GM19438 (cell line): Measurements from ENCODE around the gene PMEL.
"Not testable (repeated sequence)": the region's sequence is repeated elsewhere in the genome, so short reads cannot be mapped to it uniquely, and the experiment has no call there.

Source experiments
- ATAC-seq: cut with Tn5 transposase; IDR thresholded peaks from one replicate; pipeline ENCODE4 v1.9.1; 2021; ENCODE audit warnings: low read depth; ENCODE audit not compliant: unreplicated experiment

Gene PMEL

GRCh38 chr12:55984861-55985260, 19.0 kb upstream of the PMEL start:
- no peak for ATAC-seq

GRCh38 chr12:55983232-55983842, 17.5 kb upstream of the PMEL start:
- ATAC-seq = no peak

GRCh38 chr12:55982319-55982936, 16.6 kb upstream of the PMEL start:
- peak; percentile 80 for ATAC-seq

DNA sequence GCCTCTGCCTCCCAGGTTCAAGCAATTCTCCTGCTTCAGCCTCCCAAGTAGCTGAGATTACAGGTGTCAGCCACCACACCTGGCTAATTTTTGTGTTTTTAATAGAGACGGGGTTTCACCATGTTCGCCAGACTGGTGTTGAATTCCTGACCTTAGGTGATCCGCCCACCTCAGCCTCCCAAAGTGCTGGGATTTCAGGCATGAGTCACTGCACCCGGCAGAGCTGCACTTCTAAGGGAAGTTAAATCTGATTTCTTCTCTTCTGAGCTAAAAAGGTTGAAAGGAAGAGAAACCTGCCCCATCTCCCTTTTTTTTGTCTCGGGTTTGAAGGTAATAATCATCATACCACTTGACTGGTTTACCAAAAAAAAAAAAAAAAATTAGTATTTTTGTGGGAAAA, 16.0 kb upstream of the PMEL start:
- not testable (repeated sequence) for ATAC-seq

DNA sequence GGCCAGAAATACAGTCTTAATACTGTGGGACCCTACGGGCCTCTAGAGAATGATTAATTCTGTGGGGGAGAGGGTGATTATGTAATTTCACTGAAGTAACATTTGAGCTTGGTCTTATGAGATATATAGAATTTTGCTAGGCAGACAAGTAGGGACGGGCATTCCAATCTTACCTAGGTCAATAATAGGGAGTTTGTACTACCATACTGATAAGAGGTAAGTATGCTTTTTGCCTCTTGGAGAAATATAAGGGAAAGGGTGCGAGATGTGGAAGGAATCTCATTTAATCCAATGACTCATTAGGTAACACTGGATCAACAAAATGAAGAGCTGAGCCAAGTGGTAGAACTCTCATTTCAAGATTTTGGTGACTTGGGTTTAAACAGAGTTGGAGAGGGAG, 13.2 kb upstream of the PMEL start:
- no peak for ATAC-seq

DNA sequence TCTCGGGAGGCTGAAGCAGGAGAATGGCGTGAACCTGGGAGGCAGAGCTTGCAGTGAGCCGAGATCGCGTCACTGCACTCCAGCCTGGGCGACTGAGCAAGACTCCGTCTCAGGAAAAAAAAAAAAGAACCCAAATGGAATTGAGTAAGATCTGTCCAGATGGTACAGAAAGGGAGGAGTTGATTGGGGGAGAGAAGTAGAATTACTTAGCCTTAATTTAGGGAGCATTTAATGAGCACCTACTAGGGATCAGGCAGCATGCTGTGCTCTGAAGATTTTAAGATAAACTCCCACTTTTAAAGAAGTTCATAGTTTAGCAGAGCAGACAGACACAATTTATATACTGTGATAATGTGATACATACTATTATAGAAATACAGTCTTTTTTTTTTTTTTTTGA, 12.6 kb upstream of the PMEL start:
- ATAC-seq = no peak

- ATAC-seq = peak; percentile 10
These were observed 8.5 kb upstream of the PMEL start for GRCh38 chr12:55974308-55974730.

DNA sequence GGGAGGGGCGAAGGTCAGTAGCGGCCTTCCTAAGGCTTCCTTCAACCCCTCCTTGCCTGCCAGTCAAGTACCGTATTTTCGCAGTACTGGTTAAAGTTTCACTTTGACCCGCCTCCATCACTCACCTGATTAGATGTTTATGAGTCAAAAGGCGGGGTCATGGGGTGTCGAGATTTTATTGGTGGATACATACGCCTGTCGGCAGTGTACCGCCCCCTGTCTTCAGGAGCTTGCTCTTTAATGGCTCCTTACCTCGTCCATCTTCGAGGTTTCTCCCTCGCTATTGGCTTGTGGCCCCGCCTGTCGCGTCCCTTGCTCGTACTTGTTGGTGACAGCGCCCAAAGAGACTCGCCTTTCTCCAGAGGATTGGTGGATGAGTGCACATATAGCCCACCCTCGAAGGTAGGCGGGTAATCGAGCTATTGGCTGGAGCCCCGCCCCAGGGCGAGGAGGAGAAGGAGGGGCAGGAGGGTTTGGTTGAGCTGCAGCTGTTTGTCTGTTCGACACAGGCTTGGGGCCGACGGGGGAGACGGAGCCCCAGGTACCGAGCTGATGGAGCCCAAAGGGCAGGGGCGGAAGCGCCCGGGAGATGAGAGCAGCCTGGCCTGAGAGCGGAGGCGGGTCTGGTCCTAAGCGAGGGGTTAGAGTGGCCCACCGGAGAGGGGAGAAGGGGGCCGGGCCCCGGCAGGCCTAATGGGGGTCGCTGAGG, 7.9 kb upstream of the PMEL start, which contains the start of gene RAB5B:
RAB5B (plus strand) TSS at position 480 of the 709 bp plus-strand sequence. CDS start 12,883 bp downstream, outside the sequence.
- peak; percentile 90 for ATAC-seq

GRCh38 chr12:55972911-55973598, 7.2 kb upstream of the PMEL start:
- ATAC-seq = no peak

DNA sequence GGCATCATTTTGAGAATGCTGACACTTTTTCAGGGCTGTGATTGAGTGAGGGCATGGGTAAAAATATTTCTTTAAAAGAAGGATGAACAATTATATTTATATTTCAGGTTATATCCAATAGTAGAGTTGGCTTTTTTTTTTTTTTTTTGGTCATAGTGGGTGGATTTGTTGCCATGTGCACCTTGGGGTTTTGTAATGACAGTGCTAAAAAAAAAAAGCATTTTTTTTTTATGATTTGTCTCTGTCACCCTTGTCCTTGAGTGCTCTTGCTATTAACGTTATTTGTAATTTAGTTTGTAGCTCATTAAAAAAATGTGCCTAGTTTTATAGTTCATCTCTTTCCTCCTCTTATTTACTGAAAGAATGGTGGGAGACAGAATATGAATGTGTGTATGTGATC, 6.6 kb upstream of the PMEL start:
- no peak for ATAC-seq

DNA sequence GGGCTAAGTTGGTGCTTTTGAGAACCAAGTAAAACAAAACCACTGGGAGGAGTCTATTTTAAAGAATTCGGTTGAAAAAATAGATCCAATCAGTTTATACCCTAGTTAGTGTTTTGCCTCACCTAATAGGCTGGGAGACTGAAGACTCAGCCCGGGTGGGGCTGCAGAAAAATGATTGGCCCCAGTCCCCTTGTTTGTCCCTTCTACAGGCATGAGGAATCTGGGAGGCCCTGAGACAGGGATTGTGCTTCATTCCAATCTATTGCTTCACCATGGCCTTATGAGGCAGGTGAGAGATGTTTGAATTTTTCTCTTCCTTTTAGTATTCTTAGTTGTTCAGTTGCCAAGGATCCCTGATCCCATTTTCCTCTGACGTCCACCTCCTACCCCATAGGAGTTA, 6.2 kb upstream of the PMEL start:
- ATAC-seq = no peak

- no peak for ATAC-seq
These were observed 4.9 kb upstream of the PMEL start for GRCh38 chr12:55970775-55971174.

DNA sequence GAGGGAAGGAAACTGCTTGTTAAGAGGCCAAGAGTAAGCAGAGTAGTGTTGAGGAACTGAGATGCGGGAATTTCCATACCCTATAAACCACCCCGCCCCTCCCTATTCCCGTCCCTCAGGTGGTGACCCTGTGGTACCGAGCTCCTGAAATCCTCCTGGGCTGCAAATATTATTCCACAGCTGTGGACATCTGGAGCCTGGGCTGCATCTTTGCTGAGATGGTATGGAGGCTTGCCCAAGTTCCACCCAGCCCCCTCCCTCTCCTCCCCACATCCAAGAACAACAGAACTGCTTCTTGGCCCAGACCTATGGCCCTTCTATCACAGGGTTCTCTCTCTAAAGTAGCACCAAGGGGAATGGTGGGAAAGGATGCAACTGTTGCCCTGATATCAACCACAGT, 3.5 kb upstream of the PMEL start:
- ATAC-seq = no peak

DNA sequence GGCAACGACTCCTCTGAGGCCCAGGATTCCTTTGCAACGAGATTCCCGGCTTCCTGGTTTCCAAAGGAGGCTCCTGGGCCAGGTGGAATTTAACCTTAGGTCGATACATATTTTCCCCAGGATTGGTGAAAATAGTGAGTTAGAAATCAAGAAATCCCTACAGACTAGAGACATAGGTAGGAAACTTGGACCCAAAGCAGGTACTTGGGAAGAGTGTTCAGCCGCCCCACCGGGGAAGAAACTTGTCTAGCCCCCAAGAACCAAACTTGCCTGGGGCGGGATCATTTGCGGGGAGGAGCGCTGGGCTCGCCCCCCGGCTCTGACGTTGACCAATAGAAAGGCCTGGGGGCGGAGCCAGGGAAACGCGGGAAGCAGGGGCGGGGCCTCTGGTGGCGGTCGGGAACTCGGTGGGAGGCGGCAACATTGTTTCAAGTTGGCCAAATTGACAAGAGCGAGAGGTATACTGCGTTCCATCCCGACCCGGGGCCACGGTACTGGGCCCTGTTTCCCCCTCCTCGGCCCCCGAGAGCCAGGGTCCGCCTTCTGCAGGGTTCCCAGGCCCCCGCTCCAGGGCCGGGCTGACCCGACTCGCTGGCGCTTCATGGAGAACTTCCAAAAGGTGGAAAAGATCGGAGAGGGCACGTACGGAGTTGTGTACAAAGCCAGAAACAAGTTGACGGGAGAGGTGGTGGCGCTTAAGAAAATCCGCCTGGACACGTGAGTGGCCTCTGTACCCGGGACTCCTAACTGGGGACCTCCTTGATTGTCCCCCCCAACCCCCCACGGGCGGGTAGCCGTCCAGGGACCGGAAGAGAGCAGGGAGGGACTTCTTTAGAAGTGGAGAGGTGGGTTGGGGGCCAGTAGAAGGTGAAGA, 803 bp upstream of the PMEL start, which contains the start of gene CDK2:
CDK2 (plus strand) TSS at position 423 of the 874 bp plus-strand sequence; CDS start at position 602, 179 bp downstream.
- peak; percentile 97 for ATAC-seq

DNA sequence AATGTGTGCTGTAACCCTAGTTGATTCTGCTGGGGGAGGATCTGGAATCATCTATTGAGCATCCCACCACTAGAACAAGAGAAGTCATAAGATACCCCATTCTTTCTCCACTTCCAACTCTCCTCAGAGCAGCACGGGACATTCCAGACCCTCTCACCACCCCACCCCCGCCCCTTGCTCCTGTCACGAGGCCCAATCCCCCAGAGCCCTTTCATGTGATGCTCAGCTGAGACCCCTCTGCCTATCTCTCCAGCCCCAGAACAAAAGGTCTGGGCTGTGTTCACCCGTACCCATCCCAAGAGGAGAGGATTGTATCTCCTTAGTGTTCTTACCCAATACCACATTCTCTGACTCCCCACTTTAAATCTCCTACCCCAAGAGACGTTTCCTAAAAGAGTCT, 602 bp downstream of the PMEL start:
- no peak for ATAC-seq

DNA sequence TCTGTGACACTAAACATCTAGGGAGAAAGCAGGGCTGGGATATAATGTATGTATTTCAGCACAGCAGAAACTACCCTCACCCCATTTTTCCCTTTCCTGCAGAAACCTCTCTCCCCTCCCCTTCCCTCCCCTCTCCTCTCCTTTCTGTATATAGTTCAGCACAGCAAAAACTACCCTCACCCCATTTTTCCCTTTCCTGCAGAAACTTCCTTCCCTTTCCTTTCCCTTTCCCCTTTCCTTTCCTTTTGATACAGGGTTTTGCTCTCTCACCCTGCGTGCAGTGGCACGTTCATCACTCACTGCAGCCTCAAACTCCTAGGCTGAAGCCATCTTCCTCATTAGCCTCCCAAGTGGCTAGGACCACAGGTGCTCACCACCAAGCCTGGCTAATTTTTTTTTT, 2.1 kb downstream of the PMEL start:
- ATAC-seq = no peak

DNA sequence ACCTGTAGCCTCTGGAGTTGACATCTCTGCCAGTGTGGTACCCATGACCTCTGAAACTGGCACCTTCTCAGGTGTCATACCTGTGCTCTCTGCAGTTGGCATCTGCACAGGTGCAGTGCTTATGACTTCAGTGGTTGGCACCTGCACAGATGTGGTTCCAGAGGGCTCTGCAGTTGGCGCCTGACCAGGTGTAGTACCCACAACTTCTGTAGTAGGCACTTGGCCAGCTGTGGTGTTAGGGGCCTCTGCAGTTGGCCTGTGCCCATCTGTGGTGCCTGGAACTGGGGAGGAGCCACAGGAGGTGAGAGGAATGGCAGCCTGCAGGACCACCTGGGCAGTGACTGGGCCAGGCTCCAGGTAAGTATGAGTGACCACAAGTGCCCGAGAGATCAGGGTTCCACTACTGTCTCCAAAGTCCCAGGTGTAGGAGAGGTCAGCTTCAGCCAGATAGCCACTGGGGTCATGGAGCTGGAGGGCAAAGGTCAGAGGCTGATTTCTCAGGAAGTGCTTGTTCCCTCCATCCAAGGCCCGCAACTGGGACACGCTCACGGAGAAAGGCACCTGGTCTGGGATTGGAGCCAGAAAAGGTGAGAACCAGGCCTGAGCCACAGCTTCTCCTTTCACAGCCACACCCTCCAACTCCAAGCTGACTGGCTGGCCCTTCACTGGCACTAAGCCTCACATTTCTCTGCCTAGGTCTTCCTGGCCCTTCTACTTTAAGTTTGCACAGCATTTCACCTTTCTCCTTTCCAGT, 8.6 kb downstream of the PMEL start:
- ATAC-seq = no peak

GRCh38 chr12:55955800-55956508, 9.9 kb downstream of the PMEL start:
- no peak for ATAC-seq

DNA sequence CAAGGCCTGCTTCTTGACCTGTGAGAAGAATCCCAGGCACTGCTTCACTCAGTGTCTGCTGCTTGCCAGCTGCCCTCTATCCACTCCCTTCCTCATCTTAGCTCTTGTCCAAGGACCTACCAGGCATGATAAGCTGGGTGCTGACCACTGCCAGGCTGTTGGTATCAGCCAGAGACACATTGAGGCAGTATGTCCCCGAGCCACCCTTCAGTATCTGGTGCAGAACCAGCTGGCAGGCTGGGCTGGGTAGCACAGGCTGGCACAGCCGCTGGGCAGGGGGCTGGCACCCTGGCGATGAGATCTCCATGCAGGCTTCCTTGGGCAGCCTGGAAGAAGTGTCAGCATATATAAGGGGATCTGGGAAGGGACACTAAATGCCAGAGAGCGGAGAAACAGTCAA, 10.5 kb downstream of the PMEL start:
- ATAC-seq = no peak
